ENCODE results near the gene TFAP2E. TPM values are rescaled to one million over a fixed set of nuclear protein-coding genes. Genes with fewer than 3 reads are reported as not detected.

Gene TFAP2E
- total RNA-seq, 1 donor from 2014 or later = 0.37 TPM

- DNase-seq (no peak), ATAC-seq (no peak)
- intact Hi-C loops (cut with micrococcal nuclease) = no loop called here
Observed at GRCh38 chr1:35588197-35588910, 15.2 kb downstream of the TFAP2E start.

GRCh38 chr1:35589516-35590427, 16.7 kb downstream of the TFAP2E start:
- DNase-seq (no peak), ATAC-seq (no peak)
- intact Hi-C loops (cut with micrococcal nuclease) = no loop called here

GRCh38 chr1:35590476-35591040, 17.4 kb downstream of the TFAP2E start:
- intact Hi-C loops (cut with micrococcal nuclease) = no loop called here
- ATAC-seq (no peak), DNase-seq (no peak)

GRCh38 chr1:35591211-35591610, 18.1 kb downstream of the TFAP2E start:
- intact Hi-C loops (cut with micrococcal nuclease) = no loop called here
- ATAC-seq (no peak), DNase-seq (no peak)

- ATAC-seq (no peak), DNase-seq (no peak)
- intact Hi-C loops (cut with micrococcal nuclease) = no loop called here
Observed at GRCh38 chr1:35592991-35593769, 20.1 kb downstream of the TFAP2E start.

GRCh38 chr1:35594005-35594760, 21.1 kb downstream of the TFAP2E start:
- DNase-seq (no peak), ATAC-seq (no peak)
- intact Hi-C loops (cut with micrococcal nuclease) = no loop called here

GRCh38 chr1:35595684-35596083, 22.6 kb downstream of the TFAP2E start:
- intact Hi-C loops (cut with micrococcal nuclease) = no loop called here
- DNase-seq (no peak), ATAC-seq (no peak)

- intact Hi-C loops (cut with micrococcal nuclease) = no loop called here
- ATAC-seq (no peak), DNase-seq (no peak)
Observed at GRCh38 chr1:35597870-35598269, 24.8 kb downstream of the TFAP2E start.

- no peak for DNase-seq
- intact Hi-C loops (cut with micrococcal nuclease) = no loop called here
- no peak for ATAC-seq
Observed at GRCh38 chr1:35598895-35599294, 25.8 kb downstream of the TFAP2E start.

GRCh38 chr1:35599411-35599810, 26.3 kb downstream of the TFAP2E start:
- DNase-seq (no peak), ATAC-seq (no peak)
- intact Hi-C loops (cut with micrococcal nuclease) = no loop called here

GRCh38 chr1:35600593-35600992, 27.5 kb downstream of the TFAP2E start:
- DNase-seq (no peak), ATAC-seq (no peak)
- intact Hi-C loops (cut with micrococcal nuclease) = no loop called here

- ATAC-seq (no peak), DNase-seq (no peak)
- intact Hi-C loops (cut with micrococcal nuclease) = no loop called here
Observed at GRCh38 chr1:35603468-35603867, 30.4 kb downstream of the TFAP2E start.

GRCh38 chr1:35603941-35604340, 30.8 kb downstream of the TFAP2E start:
- intact Hi-C loops (cut with micrococcal nuclease) = no loop called here

GRCh38 chr1:35605071-35605866, 32.2 kb downstream of the TFAP2E start:
- intact Hi-C loops (cut with micrococcal nuclease) = no loop called here
- no peak for ATAC-seq
- DNase-seq = no peak

More at GRCh38 chr1:35603941-35604340, 30.8 kb downstream of the TFAP2E start:
- DNase-seq (no peak), ATAC-seq (no peak)

- intact Hi-C loops (cut with micrococcal nuclease) = no loop called here
- no peak for DNase-seq
- ATAC-seq = no peak
Observed at GRCh38 chr1:35605867-35606182, 32.7 kb downstream of the TFAP2E start.

- intact Hi-C loops (cut with micrococcal nuclease) = no loop called here
- ATAC-seq (no peak), DNase-seq (no peak)
Observed at GRCh38 chr1:35611655-35612054, 38.5 kb downstream of the TFAP2E start.

GRCh38 chr1:35615440-35615839, 42.3 kb downstream of the TFAP2E start:
- intact Hi-C loops (cut with micrococcal nuclease) = no loop called here
- DNase-seq (no peak), ATAC-seq (no peak)
